Nephron progenitor cell (in vitro differentiated cells): Measurements from ENCODE around the gene RAP1B.
A peak's percentile ranks its signal among the peaks of the same experiment; 100 is the strongest.

Experiments used
- DNase-seq: peaks from one replicate; pipeline ENCODE4 v3.0.0; 2021
- H3K27ac Mint-ChIP-seq: 2 replicates; pipeline ENCODE4 v1.8.0; 2021; ENCODE audit warnings: mild to moderate bottlenecking, moderate library complexity, mixed read lengths
- H3K27me3 Mint-ChIP-seq: 2 replicates; pipeline ENCODE4 v1.8.0; 2021; ENCODE audit warnings: mild to moderate bottlenecking, low read depth, mixed read lengths; ENCODE audit not compliant: poor library complexity
- H3K36me3 Mint-ChIP-seq: 2 replicates; pipeline ENCODE4 v1.8.0; 2021; ENCODE audit warnings: low read depth, mixed read lengths
- H3K4me1 Mint-ChIP-seq: 2 replicates; pipeline ENCODE4 v1.8.0; 2021; ENCODE audit warnings: mixed read lengths
- H3K4me3 Mint-ChIP-seq: 2 replicates; pipeline ENCODE4 v1.8.0; 2021; ENCODE audit warnings: mild to moderate bottlenecking, moderate library complexity, mixed read lengths
- H3K9me3 Mint-ChIP-seq: 2 replicates; pipeline ENCODE4 v1.8.0; 2021; ENCODE audit warnings: mild to moderate bottlenecking, moderate library complexity, mixed read lengths
- TF ChIP-seq, protein P1 (sequence below): fragments of 200-600 bp; sonication (generic); IDR thresholded peaks from 2 replicates; pipeline ENCODE4 v1.5.0; 2021; ENCODE audit warnings: antibody characterized with exemption

RAP1B gene

GRCh38 chr12:68623059-68623458, 12.4 kb downstream of the RAP1B start:
- Mint-ChIP-seq H3K36me3 (peaks cover 71% of the 10 kb centered on the region), H3K27me3 (no peaks in the 10 kb centered on the region), H3K27ac (no peak overlapping the region), H3K9me3 (peaks cover 42% of the 10 kb centered on the region), H3K4me3 (no peak overlapping the region), H3K4me1 (peaks cover 21% of the 10 kb centered on the region)
- no peak for DNase-seq
- TF ChIP-seq, protein P1, sequence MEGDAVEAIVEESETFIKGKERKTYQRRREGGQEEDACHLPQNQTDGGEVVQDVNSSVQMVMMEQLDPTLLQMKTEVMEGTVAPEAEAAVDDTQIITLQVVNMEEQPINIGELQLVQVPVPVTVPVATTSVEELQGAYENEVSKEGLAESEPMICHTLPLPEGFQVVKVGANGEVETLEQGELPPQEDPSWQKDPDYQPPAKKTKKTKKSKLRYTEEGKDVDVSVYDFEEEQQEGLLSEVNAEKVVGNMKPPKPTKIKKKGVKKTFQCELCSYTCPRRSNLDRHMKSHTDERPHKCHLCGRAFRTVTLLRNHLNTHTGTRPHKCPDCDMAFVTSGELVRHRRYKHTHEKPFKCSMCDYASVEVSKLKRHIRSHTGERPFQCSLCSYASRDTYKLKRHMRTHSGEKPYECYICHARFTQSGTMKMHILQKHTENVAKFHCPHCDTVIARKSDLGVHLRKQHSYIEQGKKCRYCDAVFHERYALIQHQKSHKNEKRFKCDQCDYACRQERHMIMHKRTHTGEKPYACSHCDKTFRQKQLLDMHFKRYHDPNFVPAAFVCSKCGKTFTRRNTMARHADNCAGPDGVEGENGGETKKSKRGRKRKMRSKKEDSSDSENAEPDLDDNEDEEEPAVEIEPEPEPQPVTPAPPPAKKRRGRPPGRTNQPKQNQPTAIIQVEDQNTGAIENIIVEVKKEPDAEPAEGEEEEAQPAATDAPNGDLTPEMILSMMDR = no peak

GRCh38 chr12:68623984-68624383, 13.3 kb downstream of the RAP1B start:
- H3K36me3 Mint-ChIP-seq = peaks cover 73% of the 10 kb centered on the region
- peaks cover 21% of the 10 kb centered on the region for H3K4me1 Mint-ChIP-seq

DNA sequence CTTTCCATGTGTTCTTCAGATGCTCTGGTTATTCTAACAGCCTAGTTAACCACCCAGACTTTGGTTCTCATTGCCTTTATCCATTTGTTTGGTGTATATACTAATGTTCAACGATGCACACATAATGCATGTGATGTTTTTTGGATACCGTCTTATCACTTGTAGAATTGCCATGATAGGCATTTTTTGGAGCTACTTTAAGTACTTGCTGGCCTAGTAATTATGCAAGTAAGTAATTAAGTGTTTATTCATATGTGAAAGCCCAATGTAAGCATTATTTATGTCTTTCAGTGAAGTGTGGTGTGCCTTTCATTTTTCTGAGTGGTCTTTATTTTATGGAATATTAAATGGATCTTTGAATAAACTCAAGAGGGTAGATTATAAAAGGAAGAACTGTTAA, 14.2 kb downstream of the RAP1B start:
- H3K27ac Mint-ChIP-seq = no peak overlapping the region
- H3K36me3 Mint-ChIP-seq = peaks cover 74% of the 10 kb centered on the region
- TF ChIP-seq, protein P1 = no peak
- peaks cover 46% of the 10 kb centered on the region for H3K9me3 Mint-ChIP-seq
- H3K4me3 Mint-ChIP-seq = no peak overlapping the region
- no peaks in the 10 kb centered on the region for H3K27me3 Mint-ChIP-seq
- H3K4me1 Mint-ChIP-seq = peaks cover 23% of the 10 kb centered on the region
- no peak for DNase-seq

More at GRCh38 chr12:68623984-68624383, 13.3 kb downstream of the RAP1B start:
- Mint-ChIP-seq H3K9me3 (peaks cover 46% of the 10 kb centered on the region), H3K27me3 (no peaks in the 10 kb centered on the region), H3K4me3 (no peak overlapping the region), H3K27ac (no peak overlapping the region)
- TF ChIP-seq, protein P1 = no peak
- no peak for DNase-seq

- DNase-seq = no peak
- no peak overlapping the region for H3K4me3 Mint-ChIP-seq
Observed at GRCh38 chr12:68627673-68628319, 17.1 kb downstream of the RAP1B start.

GRCh38 chr12:68628698-68629097, 18.0 kb downstream of the RAP1B start:
- Mint-ChIP-seq H3K4me1 (peaks cover 22% of the 10 kb centered on the region), H3K36me3 (peaks cover 54% of the 10 kb centered on the region), H3K9me3 (peaks cover 38% of the 10 kb centered on the region), H3K4me3 (no peak overlapping the region), H3K27ac (no peak overlapping the region), H3K27me3 (no peaks in the 10 kb centered on the region)
- DNase-seq = no peak
- TF ChIP-seq, protein P1 = no peak

More at GRCh38 chr12:68627673-68628319, 17.1 kb downstream of the RAP1B start:
- Mint-ChIP-seq H3K9me3 (peaks cover 46% of the 10 kb centered on the region), H3K4me1 (peaks cover 15% of the 10 kb centered on the region), H3K27ac (no peak overlapping the region), H3K36me3 (peaks cover 63% of the 10 kb centered on the region), H3K27me3 (no peaks in the 10 kb centered on the region)
- TF ChIP-seq, protein P1 = no peak

DNA sequence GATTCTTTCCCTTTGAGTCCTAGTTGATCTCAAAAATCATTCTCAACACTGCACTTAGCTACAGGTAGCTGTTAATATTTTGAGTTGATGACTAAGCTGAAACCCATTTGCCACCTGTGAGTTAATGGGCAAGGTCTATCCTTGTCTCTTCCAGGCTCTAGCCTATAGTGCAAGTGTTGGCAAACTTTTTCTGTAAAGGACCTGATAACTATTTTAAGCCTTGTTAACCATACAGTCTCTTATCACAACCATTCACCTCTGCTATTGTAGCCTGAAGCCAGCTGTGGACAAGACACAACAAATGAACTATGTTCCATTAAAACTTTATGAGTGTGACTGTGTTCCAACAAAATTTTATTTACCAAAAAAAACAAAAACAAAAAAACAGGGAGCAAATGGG, 19.4 kb downstream of the RAP1B start:
- H3K27ac Mint-ChIP-seq = peak overlapping the region; percentile 66

More for the DNA sequence above, 19.4 kb downstream of the RAP1B start:
- TF ChIP-seq, protein P1 = no peak
- Mint-ChIP-seq H3K4me3 (no peak overlapping the region), H3K9me3 (peaks cover 32% of the 10 kb centered on the region), H3K27me3 (no peaks in the 10 kb centered on the region), H3K4me1 (peaks cover 26% of the 10 kb centered on the region), H3K36me3 (peaks cover 47% of the 10 kb centered on the region)
- no peak for DNase-seq
